Esophagus muscularis mucosa (tissue), 4 donors: Measurements from ENCODE around the gene GIPC2. TPM values are rescaled to one million over a fixed set of nuclear protein-coding genes. Genes with fewer than 3 reads are reported as not detected.

Source experiments
- DNase-seq: peaks from one replicate; pipeline ENCODE4 v3.0.0-alpha.2; 2017; ENCODE audit errors: extremely low spot score
- H3K27ac ChIP-seq, 4 donors: fragments of 200-600 bp; sonication (generic); replicated peaks in 1 of 4; 1 replicate in 3 of 4; 2 replicates in 1 of 4; pipeline ENCODE4 v1.5.1; 2016 to 2019; ENCODE audit warnings: mild to moderate bottlenecking in 1 of 4
- H3K27me3 ChIP-seq, 4 donors: fragments of 200-600 bp; sonication (generic); one replicate each; pipeline versions ENCODE4 v1.5.1 to v1.6.0; 2016 to 2019
- H3K36me3 ChIP-seq, 4 donors: fragments of 200-600 bp; sonication (generic); one replicate each; pipeline ENCODE4 v1.5.1; 2016 to 2019
- H3K4me1 ChIP-seq, 4 donors: fragments of 200-600 bp; sonication (generic); one replicate each; pipeline ENCODE4 v1.5.1; 2016 to 2019
- H3K4me3 ChIP-seq, 4 donors: fragments of 200-600 bp; sonication (generic); 1 replicate in 2 of 4; 2 replicates in 2 of 4; pipeline ENCODE4 v1.5.1; 2016 to 2019; ENCODE audit warnings: mild to moderate bottlenecking in 4 of 4, moderate library complexity in 1 of 4
- H3K9me3 ChIP-seq, 4 donors: fragments of 200-600 bp; sonication (generic); 1 replicate in 3 of 4; 2 replicates in 1 of 4; pipeline ENCODE4 v1.5.1; 2016 to 2019
- CTCF ChIP-seq, 3 experiments: fragments of 200-600 bp in 2 of 3; fragments of 450-650 bp in 1 of 3; sonication (generic) in 2 of 3; IDR thresholded peaks; one replicate each; pipeline ENCODE4 v1.5.1; 2017 to 2019; ENCODE audit warnings: antibody characterized with exemption in 3 of 3, mild to moderate bottlenecking in 2 of 3, moderate library complexity in 1 of 3
- EP300 ChIP-seq: sonication (generic); formaldehyde crosslinking; IDR thresholded peaks from one replicate; pipeline ENCODE4 v1.6.1; 2017; ENCODE audit warnings: antibody characterized with exemption
- POLR2A ChIP-seq: fragments of 450-650 bp; IDR thresholded peaks from one replicate; pipeline ENCODE4 v1.6.1; 2017; ENCODE audit warnings: antibody characterized with exemption, moderate library complexity, mild to moderate bottlenecking, low read depth
- POLR2AphosphoS5 ChIP-seq, 2 donors: sonication (generic); formaldehyde crosslinking; IDR thresholded peaks; one replicate each; pipeline ENCODE4 v1.6.1; 2017; ENCODE audit warnings: antibody characterized with exemption in 2 of 2
- WGBS: methylation state at CpG from one replicate; pipeline ENCODE4 v1.1.5; 2018; 5-methylcytosine and 5-hydroxymethylcytosine counted together
- intact Hi-C: fragments of 100-400 bp; cut with DNase I; formaldehyde crosslinking; loops from one replicate; pipeline ENCODE4 v1.15.1; 2023
- total RNA-seq, 4 donors: library from RNA; depleted of rRNA; stranded (reverse); fragments of >200 nt; gene quantifications; one replicate each; pipeline versions ENCODE4 v1.1.0 to v1.2.1, GENCODE V29; 2016

GIPC2 gene
- total RNA-seq, 4 donors from 2014 or later = 4.5 to 8.7 (median 6.8) TPM

DNA sequence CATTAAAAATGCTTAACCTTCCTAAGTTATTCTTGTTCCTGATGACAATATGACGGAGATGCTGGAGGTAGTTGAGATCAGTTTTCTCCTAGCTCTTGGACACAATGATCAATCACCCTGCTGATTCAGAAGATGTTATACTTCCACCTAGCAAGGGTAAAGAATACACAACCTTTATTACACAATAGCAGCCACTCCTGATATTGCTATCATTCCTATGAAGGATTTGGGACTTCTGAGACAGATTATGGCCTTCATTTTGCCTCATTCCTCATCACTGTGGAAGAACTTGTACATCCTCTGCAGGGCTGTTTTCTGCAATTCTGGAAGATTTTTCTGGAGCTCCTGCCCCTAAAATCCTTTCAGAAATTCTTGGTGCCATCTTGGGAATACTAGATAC, 47.8 kb downstream of the GIPC2 start:
- H3K27me3 ChIP-seq = no peaks in the 10 kb centered on the region
- no peak for TF ChIP-seq POLR2A
- TF ChIP-seq POLR2AphosphoS5 (IDR thresholded peaks at IDR 0.05) = no peak
- TF ChIP-seq CTCF (IDR thresholded peaks at IDR 0.05) = no peak
- TF ChIP-seq EP300 = no peak
- H3K27ac ChIP-seq = no peak overlapping the region
- DNase-seq = no peak
- H3K36me3 ChIP-seq = no peaks in the 10 kb centered on the region
- peaks cover 7 to 27% (median 20%) of the 10 kb centered on the region in 4 donors for H3K4me1 ChIP-seq
- 100% methylated on average over 1 of the region's 1 CpG for WGBS
- no peaks in the 10 kb centered on the region for H3K9me3 ChIP-seq
- H3K4me3 ChIP-seq = no peak overlapping the region
- intact Hi-C loops = no loop called here

- TF ChIP-seq POLR2A = no peak
- TF ChIP-seq CTCF (IDR thresholded peaks at IDR 0.05) = no peak
- no peak for TF ChIP-seq EP300
- TF ChIP-seq POLR2AphosphoS5 (IDR thresholded peaks at IDR 0.05) = no peak
- DNase-seq = no peak
- Histone ChIP-seq H3K27me3 (no peaks in the 10 kb centered on the region), H3K36me3 (no peaks in the 10 kb centered on the region), H3K27ac (peak overlapping the region in 3 of 4 donors; percentile 21 to 69 (median 51)), H3K9me3 (no peaks in the 10 kb centered on the region), H3K4me1 (peaks cover 7 to 27% (median 20%) of the 10 kb centered on the region in 4 donors), H3K4me3 (no peak overlapping the region)
- 93% methylated on average over 1 of the region's 1 CpG for WGBS
- intact Hi-C loops = no loop called here
Measured at GRCh38 chr1:78094639-78095038, 48.9 kb downstream of the GIPC2 start.

DNA sequence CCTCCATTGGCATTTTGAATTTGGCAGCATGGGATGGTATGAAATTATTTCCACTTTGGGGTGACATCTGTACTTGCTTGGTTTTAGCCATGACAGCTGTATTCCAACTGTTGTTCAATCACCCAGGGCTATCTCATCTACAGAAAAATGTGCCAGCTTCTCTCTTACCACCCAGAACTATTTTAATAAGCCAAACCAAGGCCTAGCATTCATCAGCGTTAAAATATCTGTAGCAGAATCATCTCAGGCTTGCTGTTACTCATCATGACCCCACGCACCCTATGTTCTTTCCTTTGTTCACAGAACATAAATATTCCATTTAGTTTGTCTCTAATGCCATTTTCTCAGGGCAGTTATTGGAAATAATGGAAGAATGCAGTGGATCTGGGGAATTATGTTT, 49.8 kb downstream of the GIPC2 start:
- no peak for DNase-seq
- H3K9me3 ChIP-seq = no peaks in the 10 kb centered on the region
- intact Hi-C loops = no loop called here
- peak in 1 of 2 donors; percentile 41 for TF ChIP-seq POLR2AphosphoS5 (IDR thresholded peaks at IDR 0.05)
- no peak for TF ChIP-seq CTCF (IDR thresholded peaks at IDR 0.05)
- no peak overlapping the region for H3K4me3 ChIP-seq
- 70% methylated on average over 2 of the region's 2 CpGs for WGBS
- H3K27me3 ChIP-seq = no peaks in the 10 kb centered on the region
- no peaks in the 10 kb centered on the region for H3K36me3 ChIP-seq
- peak overlapping the region; percentile 21 to 69 (median 50) for H3K27ac ChIP-seq
- H3K4me1 ChIP-seq = peaks cover 7 to 27% (median 20%) of the 10 kb centered on the region in 4 donors

DNA sequence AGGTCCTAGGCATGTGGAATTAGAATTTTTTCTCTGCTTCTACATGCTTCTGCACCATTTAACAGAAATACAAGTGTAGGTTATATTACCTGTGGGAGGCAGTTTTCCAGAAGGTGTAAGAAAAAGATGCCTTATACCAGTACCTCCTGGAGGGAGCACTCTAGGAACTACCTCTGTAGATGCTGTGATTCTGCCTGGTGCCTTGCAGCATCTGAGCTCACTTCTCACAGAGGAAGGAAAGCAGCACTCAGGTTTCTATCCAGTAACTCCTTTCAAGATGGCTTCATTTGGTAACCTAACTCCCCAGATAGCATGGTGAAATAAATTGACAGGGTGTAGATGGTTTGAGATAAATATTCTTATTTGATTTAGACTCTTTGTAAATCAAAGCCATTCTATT, 50.3 kb downstream of the GIPC2 start:
- H3K27me3 ChIP-seq = no peaks in the 10 kb centered on the region
- no peak overlapping the region for H3K4me3 ChIP-seq
- H3K27ac ChIP-seq = peak overlapping the region; percentile 21 to 69 (median 50)
- no peaks in the 10 kb centered on the region for H3K36me3 ChIP-seq
- peaks cover 8 to 29% (median 20%) of the 10 kb centered on the region in 4 donors for H3K4me1 ChIP-seq
- no peak for DNase-seq
- no peak for TF ChIP-seq POLR2A
- TF ChIP-seq CTCF (IDR thresholded peaks at IDR 0.05) = no peak
- H3K9me3 ChIP-seq = no peaks in the 10 kb centered on the region
- intact Hi-C loops = no loop called here

- intact Hi-C loops = no loop called here
- Histone ChIP-seq H3K9me3 (no peaks in the 10 kb centered on the region), H3K27me3 (no peaks in the 10 kb centered on the region), H3K4me1 (peaks cover 10 to 39% (median 22%) of the 10 kb centered on the region in 4 donors), H3K36me3 (no peaks in the 10 kb centered on the region), H3K4me3 (no peak overlapping the region), H3K27ac (peak overlapping the region in 3 of 4 donors; percentile 1 to 48 (median 25))
- no peak for DNase-seq
- no peak for TF ChIP-seq EP300
- WGBS = 77% methylated on average over 1 of the region's 1 CpG
Measured at GRCh38 chr1:78096976-78097375, 51.2 kb downstream of the GIPC2 start.
